H9 (cell line): ENCODE results near the gene RORC. TPM values are rescaled to one million over a fixed set of nuclear protein-coding genes. Genes with fewer than 3 reads are reported as not detected.

Experiments
- DNase-seq: peaks from one replicate; pipeline ENCODE4 v3.0.0-alpha.2; 2017
- H2AFZ ChIP-seq: one replicate; pipeline ENCODE4 v1.6.1; 2013; ENCODE audit warnings: mild to moderate bottlenecking, low read length, control low read depth, moderate library complexity
- H2AK5ac ChIP-seq: 2 replicates; pipeline ENCODE4 v1.6.1; 2013; ENCODE audit warnings: low read length, control low read depth, mixed read lengths; ENCODE audit not compliant: insufficient read length
- H2BK120ac ChIP-seq: one replicate; pipeline ENCODE4 v1.6.1; 2013; ENCODE audit warnings: low read depth, mild to moderate bottlenecking, low read length, control low read depth, inconsistent platforms; ENCODE audit not compliant: poor library complexity, severe bottlenecking
- H2BK12ac ChIP-seq: 2 replicates; pipeline ENCODE4 v1.6.1; 2013; ENCODE audit warnings: low read length, control low read depth, mixed read lengths, low read depth; ENCODE audit not compliant: insufficient read length
- H2BK15ac ChIP-seq: 2 replicates; pipeline ENCODE4 v1.6.1; 2013; ENCODE audit warnings: low read depth, low read length, control low read depth
- H2BK20ac ChIP-seq: one replicate; pipeline ENCODE4 v1.6.1; 2013; ENCODE audit warnings: low read depth, mild to moderate bottlenecking, low read length, control low read depth, inconsistent platforms; ENCODE audit not compliant: poor library complexity, severe bottlenecking
- H2BK5ac ChIP-seq: 2 replicates; pipeline ENCODE4 v1.6.1; 2013; ENCODE audit warnings: low read length, control low read depth, mixed read lengths; ENCODE audit not compliant: insufficient read length
- H3K14ac ChIP-seq: 2 replicates; pipeline ENCODE4 v1.6.1; 2013; ENCODE audit warnings: low read length, control low read depth; ENCODE audit not compliant: insufficient read depth
- H3K18ac ChIP-seq: 2 replicates; pipeline ENCODE4 v1.6.1; 2013; ENCODE audit warnings: low read depth, mild to moderate bottlenecking, mixed read lengths, low read length, control low read depth; ENCODE audit not compliant: insufficient read length
- H3K23ac ChIP-seq: 2 replicates; pipeline ENCODE4 v1.6.1; 2013; ENCODE audit warnings: low read length, control low read depth, mixed read lengths, low read depth; ENCODE audit not compliant: insufficient read length
- H3K23me2 ChIP-seq: 2 replicates; pipeline ENCODE4 v1.6.1; 2013; ENCODE audit warnings: low read depth, mild to moderate bottlenecking, mixed read lengths, low read length, control low read depth; ENCODE audit not compliant: insufficient read length, poor library complexity, severe bottlenecking
- H3K27ac ChIP-seq: 2 replicates; pipeline ENCODE4 v1.5.1; 2013; ENCODE audit warnings: low read length, control low read depth, mixed read lengths, low read depth; ENCODE audit not compliant: insufficient read length
- H3K27me3 ChIP-seq: 2 replicates; pipeline ENCODE4 v1.6.1; 2013; ENCODE audit warnings: low read length, control low read depth, inconsistent platforms; ENCODE audit not compliant: insufficient read depth
- H3K4ac ChIP-seq: 2 replicates; pipeline ENCODE4 v1.6.1; 2013; ENCODE audit warnings: low read depth, mild to moderate bottlenecking, control low read depth, inconsistent platforms, low read length, moderate library complexity
- H3K4me1 ChIP-seq: 2 replicates; pipeline ENCODE4 v1.6.1; 2013; ENCODE audit warnings: low read length, control low read depth, inconsistent platforms; ENCODE audit not compliant: insufficient read depth
- H3K4me2 ChIP-seq: 2 replicates; pipeline ENCODE4 v1.6.1; 2013; ENCODE audit warnings: low read length, control low read depth, mixed read lengths; ENCODE audit not compliant: insufficient read length, insufficient read depth
- H3K56ac ChIP-seq: 2 replicates; pipeline ENCODE4 v1.6.1; 2013; ENCODE audit warnings: low read depth, mild to moderate bottlenecking, mixed read lengths, low read length, control low read depth; ENCODE audit not compliant: insufficient read length
- H3K79me1 ChIP-seq: 2 replicates; pipeline ENCODE4 v1.6.1; 2013; ENCODE audit warnings: low read depth, mild to moderate bottlenecking, moderate library complexity, low read length, control low read depth, inconsistent platforms; ENCODE audit not compliant: insufficient read depth, poor library complexity, severe bottlenecking
- H3K79me2 ChIP-seq: 2 replicates; pipeline ENCODE4 v1.6.1; 2013; ENCODE audit warnings: low read length, control low read depth, inconsistent platforms; ENCODE audit not compliant: insufficient read depth
- H3K9ac ChIP-seq: 2 replicates; pipeline ENCODE4 v1.6.1; 2013; ENCODE audit warnings: low read length, control low read depth, mixed read lengths; ENCODE audit not compliant: insufficient read length; ENCODE audit errors: extremely low read depth
- H3K9me3 ChIP-seq: one replicate; pipeline ENCODE4 v1.6.1; 2013; ENCODE audit warnings: low read depth, low read length, inconsistent platforms; ENCODE audit not compliant: control insufficient read depth
- H3T11ph ChIP-seq: one replicate; pipeline ENCODE4 v1.6.1; 2013; ENCODE audit warnings: mild to moderate bottlenecking, low read length, control low read depth, inconsistent platforms
- H4K20me1 ChIP-seq: one replicate; pipeline ENCODE4 v1.6.1; 2013; ENCODE audit not compliant: control insufficient read depth, insufficient read length, insufficient read depth
- H4K5ac ChIP-seq: 2 replicates; pipeline ENCODE4 v1.6.1; 2013; ENCODE audit warnings: low read depth, mild to moderate bottlenecking, mixed read lengths, low read length, control low read depth; ENCODE audit not compliant: insufficient read length
- H4K8ac ChIP-seq: replicated peaks from 2 replicates; pipeline ENCODE4 v1.6.1; 2013; ENCODE audit warnings: low read length, control low read depth, mixed read lengths, low read depth; ENCODE audit not compliant: insufficient read length
- H4K91ac ChIP-seq: 2 replicates; pipeline ENCODE4 v1.6.1; 2013; ENCODE audit warnings: low read depth, mild to moderate bottlenecking, moderate library complexity, mixed read lengths, low read length, control low read depth; ENCODE audit not compliant: insufficient read length
- H3K27ac Mint-ChIP-seq, 3 experiments: 2 replicates in 2 of 3; 3 replicates in 1 of 3; pipeline ENCODE4 v1.8.0; 2020 to 2021; ENCODE audit warnings: mixed read lengths in 3 of 3, mild to moderate bottlenecking in 1 of 3, moderate library complexity in 1 of 3
- H3K27me3 Mint-ChIP-seq: 2 replicates; pipeline ENCODE4 v1.8.0; 2021; ENCODE audit warnings: low read depth, mild to moderate bottlenecking, moderate library complexity, mixed read lengths
- H3K36me3 Mint-ChIP-seq, 3 experiments: 2 replicates in 2 of 3; 3 replicates in 1 of 3; pipeline ENCODE4 v1.8.0; 2020 to 2021; ENCODE audit warnings: low read depth in 3 of 3, mixed read lengths in 3 of 3; ENCODE audit not compliant: insufficient read depth in 1 of 3
- H3K4me1 Mint-ChIP-seq, 2 experiments: 2 replicates each; pipeline ENCODE4 v1.8.0; 2020; ENCODE audit warnings: mixed read lengths in 2 of 2
- H3K4me3 Mint-ChIP-seq, 2 experiments: 2 replicates in 1 of 2; 3 replicates in 1 of 2; pipeline ENCODE4 v1.8.0; 2020 to 2021; ENCODE audit warnings: mild to moderate bottlenecking in 2 of 2, mixed read lengths in 2 of 2, moderate library complexity in 1 of 2
- H3K9me3 Mint-ChIP-seq, 2 experiments: 2 replicates in 1 of 2; 3 replicates in 1 of 2; pipeline ENCODE4 v1.8.0; 2020; ENCODE audit warnings: mild to moderate bottlenecking in 2 of 2, mixed read lengths in 2 of 2, moderate library complexity in 1 of 2
- WGBS: extraction: QIAGEN DNeasy Blood & Tissue Kit; methylation state at CpG from one replicate; pipeline ENCODE4 v1.1.7; 2013; ENCODE audit warnings: missing lambda C conversion rate, low lambda C conversion rate, mixed read lengths; ENCODE audit not compliant: insufficient read length; ENCODE audit errors: extremely low coverage; 5-methylcytosine and 5-hydroxymethylcytosine counted together
- total RNA-seq: library from RNA; stranded (reverse); gene quantifications from 2 replicates; pipeline ENCODE4 v1.2.1, GENCODE V29; 2021
- TF ChIP-seq, protein P1 (sequence below): fragments of 200-600 bp; sonication (generic); conservative IDR thresholded peaks from 3 replicates; pipeline ENCODE4 v1.8.0; 2021; ENCODE audit warnings: antibody characterized with exemption, mild to moderate bottlenecking

RORC gene
- total RNA-seq, 1 experiment from 2014 or later, result 0.52 TPM

DNA sequence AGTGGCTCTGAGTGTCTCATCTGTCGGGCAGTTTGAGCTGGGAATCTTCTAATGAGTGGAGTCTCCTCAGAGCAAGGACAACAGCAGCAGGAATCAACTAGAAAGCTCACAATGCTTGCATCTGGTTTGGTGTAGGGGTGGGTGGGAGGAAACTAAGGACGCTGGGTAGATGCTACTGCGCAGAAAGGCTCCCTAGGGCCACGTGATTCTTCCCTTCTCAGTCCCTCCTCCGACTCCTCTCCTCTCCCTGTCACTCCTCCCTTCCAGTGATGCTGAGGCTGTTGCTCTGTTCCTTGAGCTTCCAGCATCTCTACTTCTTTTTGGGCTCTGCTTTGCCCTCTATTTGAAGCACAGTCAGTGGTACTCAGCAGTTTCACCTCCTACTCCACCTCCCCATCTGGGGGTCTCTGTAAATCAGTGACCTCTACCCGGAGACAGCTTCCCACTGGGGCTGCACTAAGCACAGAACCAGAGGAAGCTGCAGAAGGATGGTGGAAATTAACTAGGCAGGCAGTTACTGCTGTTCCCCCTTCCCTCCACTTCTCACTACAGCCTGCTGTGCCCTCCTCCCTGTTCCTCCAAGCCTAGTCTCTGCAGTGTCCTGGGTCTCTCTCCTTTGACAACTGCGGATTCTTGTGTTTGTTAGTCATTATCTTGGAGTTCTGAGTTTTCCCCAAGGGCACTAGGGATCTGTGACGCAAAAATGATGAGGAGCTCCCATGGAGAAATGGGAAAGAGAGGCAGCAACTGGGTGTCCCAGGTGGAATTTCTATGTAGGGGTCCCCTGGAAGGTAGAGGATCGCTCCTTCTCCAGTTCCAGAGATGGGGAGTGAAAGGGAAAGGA, 32.2 kb downstream of the RORC start:
- H3K27me3 Mint-ChIP-seq, result peaks cover 9% of the 10 kb centered on the region
- H3K79me2 ChIP-seq, result no peaks in the 10 kb centered on the region
- no peak overlapping the region for H3T11ph ChIP-seq
- no peak overlapping the region for H2BK15ac ChIP-seq
- H2BK12ac ChIP-seq, result no peak overlapping the region
- H3K4me3 Mint-ChIP-seq, result no peak overlapping the region
- no peak overlapping the region for H4K5ac ChIP-seq
- H2AFZ ChIP-seq, result no peak overlapping the region
- WGBS, result no CpG with 5 or more reads among the region's 9 CpGs
- H3K23ac ChIP-seq, result no peak overlapping the region
- no peaks in the 10 kb centered on the region for H3K4me1 ChIP-seq
- no peaks in the 10 kb centered on the region for H3K9me3 Mint-ChIP-seq
- H3K4ac ChIP-seq, result no peak overlapping the region
- H2AK5ac ChIP-seq, result no peak overlapping the region
- TF ChIP-seq, protein P1, sequence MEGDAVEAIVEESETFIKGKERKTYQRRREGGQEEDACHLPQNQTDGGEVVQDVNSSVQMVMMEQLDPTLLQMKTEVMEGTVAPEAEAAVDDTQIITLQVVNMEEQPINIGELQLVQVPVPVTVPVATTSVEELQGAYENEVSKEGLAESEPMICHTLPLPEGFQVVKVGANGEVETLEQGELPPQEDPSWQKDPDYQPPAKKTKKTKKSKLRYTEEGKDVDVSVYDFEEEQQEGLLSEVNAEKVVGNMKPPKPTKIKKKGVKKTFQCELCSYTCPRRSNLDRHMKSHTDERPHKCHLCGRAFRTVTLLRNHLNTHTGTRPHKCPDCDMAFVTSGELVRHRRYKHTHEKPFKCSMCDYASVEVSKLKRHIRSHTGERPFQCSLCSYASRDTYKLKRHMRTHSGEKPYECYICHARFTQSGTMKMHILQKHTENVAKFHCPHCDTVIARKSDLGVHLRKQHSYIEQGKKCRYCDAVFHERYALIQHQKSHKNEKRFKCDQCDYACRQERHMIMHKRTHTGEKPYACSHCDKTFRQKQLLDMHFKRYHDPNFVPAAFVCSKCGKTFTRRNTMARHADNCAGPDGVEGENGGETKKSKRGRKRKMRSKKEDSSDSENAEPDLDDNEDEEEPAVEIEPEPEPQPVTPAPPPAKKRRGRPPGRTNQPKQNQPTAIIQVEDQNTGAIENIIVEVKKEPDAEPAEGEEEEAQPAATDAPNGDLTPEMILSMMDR, result no peak
- H3K27me3 ChIP-seq, result no peaks in the 10 kb centered on the region
- H4K20me1 ChIP-seq, result no peaks in the 10 kb centered on the region
- H3K4me1 Mint-ChIP-seq, result peaks cover 3 to 16% of the 10 kb centered on the region in 2 experiments; a peak in 3 of 4 replicates
- H3K27ac Mint-ChIP-seq, result peak overlapping the region in 1 of 3 experiments; percentile 62; a peak in 2 of 7 replicates
- no peak overlapping the region for H4K8ac ChIP-seq
- H3K36me3 Mint-ChIP-seq, result peaks cover 0 to under 1% (median 0%) of the 10 kb centered on the region in 3 experiments; a peak in 2 of 7 replicates
- H3K9ac ChIP-seq, result no peak overlapping the region
- H2BK120ac ChIP-seq, result no peak overlapping the region
- H2BK5ac ChIP-seq, result no peak overlapping the region
- H3K14ac ChIP-seq, result peak overlapping the region; percentile 46; the same call in 1 of the 2 replicates
- no peaks in the 10 kb centered on the region for H3K23me2 ChIP-seq
- no peak overlapping the region for H3K56ac ChIP-seq
- peak; percentile 49 for DNase-seq
- no peak overlapping the region for H2BK20ac ChIP-seq
- H3K9me3 ChIP-seq, result no peaks in the 10 kb centered on the region
- H3K27ac ChIP-seq, result no peak overlapping the region
- H3K79me1 ChIP-seq, result no peaks in the 10 kb centered on the region
- no peak overlapping the region for H3K18ac ChIP-seq
- no peak overlapping the region for H3K4me2 ChIP-seq
- H4K91ac ChIP-seq, result no peak overlapping the region
